Transverse colon (tissue), 4 donors: ENCODE data around the gene FAM98A. TPM values are rescaled to one million over a fixed set of nuclear protein-coding genes. Genes with fewer than 3 reads are reported as not detected.

Experiments used
- DNase-seq: peaks from one replicate; pipeline ENCODE4 v3.0.0-alpha.2; 2019
- H3K27ac ChIP-seq, 4 donors: fragments of 200-600 bp; sonication (generic); 2 replicates each; pipeline ENCODE4 v1.5.1; 2016 to 2018; ENCODE audit warnings: inconsistent platforms in 4 of 4
- H3K27me3 ChIP-seq: fragments of 200-600 bp; sonication (generic); 2 replicates; pipeline ENCODE4 v1.5.1; 2017; ENCODE audit warnings: inconsistent platforms
- H3K36me3 ChIP-seq, 4 donors: fragments of 200-600 bp; sonication (generic); 2 replicates each; pipeline ENCODE4 v1.5.1; 2017 to 2019; ENCODE audit warnings: inconsistent platforms in 4 of 4
- H3K4me1 ChIP-seq, 4 donors: fragments of 200-600 bp; sonication (generic); 2 replicates each; pipeline ENCODE4 v1.5.1; 2017 to 2020; ENCODE audit warnings: inconsistent platforms in 4 of 4
- H3K4me3 ChIP-seq, 4 donors: fragments of 200-600 bp; sonication (generic); 1 replicate in 1 of 4; 2 replicates in 3 of 4; pipeline versions ENCODE4 v1.5.1 to v1.6.1; 2017 to 2019; ENCODE audit warnings: inconsistent platforms in 4 of 4
- H3K9me3 ChIP-seq, 2 donors: fragments of 200-600 bp; sonication (generic); 2 replicates each; pipeline ENCODE4 v1.5.1; 2017 to 2019; ENCODE audit warnings: inconsistent platforms in 2 of 2
- EP300 ChIP-seq: sonication (generic); formaldehyde crosslinking; IDR thresholded peaks from one replicate; pipeline ENCODE4 v1.6.1; 2017; ENCODE audit warnings: antibody characterized with exemption, low read depth
- POLR2A ChIP-seq: fragments of 450-650 bp; IDR thresholded peaks from one replicate; pipeline ENCODE4 v1.6.1; 2016; ENCODE audit warnings: antibody characterized with exemption, mild to moderate bottlenecking, moderate library complexity
- POLR2AphosphoS5 ChIP-seq, 3 donors: sonication (generic); formaldehyde crosslinking; IDR thresholded peaks; one replicate each; pipeline ENCODE4 v1.6.1; 2016; ENCODE audit warnings: antibody characterized with exemption in 3 of 3
- WGBS, 2 donors: methylation state at CpG; one replicate each; pipeline ENCODE4 v1.1.5; 2018; ENCODE audit warnings: low coverage in 1 of 2; 5-methylcytosine and 5-hydroxymethylcytosine counted together
- in situ Hi-C, 4 donors: fragments of 200-750 bp; cut with MboI; loops; one replicate each; pipeline versions ENCODE4 v1.15.0 to v1.15.1; 2017; ENCODE audit warnings: low sequenced_read_pairs in 3 of 4, low pct_ligation_motif_present in 1 of 4, low pct_unique_long_range_greater_than_20kb in 1 of 4
- intact Hi-C: fragments of 100-400 bp; cut with DNase I; formaldehyde crosslinking; loops from one replicate; pipeline ENCODE4 v1.15.1; 2023; ENCODE audit warnings: low total_unique reads
- total RNA-seq, 4 donors: library from RNA; depleted of rRNA; stranded (reverse); fragments of >200 nt; gene quantifications; one replicate each; pipeline ENCODE4 v1.1.0, GENCODE V29; 2016
- TF ChIP-seq, protein P1 (sequence below), 5 experiments: fragments of 200-600 bp in 3 of 5; fragments of 450-650 bp in 2 of 5; sonication (generic) in 3 of 5; IDR thresholded peaks; 1 replicate in 2 of 5; 2 replicates in 3 of 5; pipeline ENCODE4 v1.5.1; 2016 to 2017; ENCODE audit warnings: antibody characterized with exemption in 5 of 5, inconsistent platforms in 3 of 5, mild to moderate bottlenecking in 2 of 5, moderate library complexity in 1 of 5

Gene FAM98A
- total RNA-seq, 4 donors from 2014 or later: 13.1 to 30.3 (median 25.5) TPM

DNA sequence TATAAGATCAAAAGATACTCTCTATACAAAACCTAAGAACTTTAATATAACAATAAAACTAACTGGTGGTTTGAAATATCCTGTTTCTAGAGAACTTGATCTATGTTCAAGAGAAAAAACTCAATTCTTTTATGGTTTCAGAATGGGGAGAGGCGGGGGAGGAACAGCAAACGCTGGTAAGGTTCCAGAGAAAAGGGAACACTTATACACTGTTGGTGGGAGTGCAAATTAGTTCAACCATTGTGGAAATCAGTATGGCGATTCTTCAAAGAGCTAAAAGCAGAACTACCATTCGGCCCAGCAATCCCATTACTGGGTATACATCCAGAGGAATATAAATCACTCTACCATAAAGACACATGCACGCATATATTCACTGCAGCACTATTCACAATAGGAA is 17.2 kb downstream of the FAM98A start:
- peaks cover 0 to 14% (median 2%) of the 10 kb centered on the region in 4 donors for H3K36me3 ChIP-seq
- 78 to 83% methylated on average over 4 to 5 of the region's 5 CpGs for WGBS, 2 donors
- intact Hi-C loops: loop anchor here (10.0 kb wide), 1 partner anchor 107 kb away; the partner anchor contains the start of gene RASGRP3
- peaks cover 0 to 14% (median 0%) of the 10 kb centered on the region in 4 donors for H3K4me1 ChIP-seq
- in situ Hi-C loops: loop anchor here in 1 of 4 donors (25.0 kb wide), 1 partner anchor 545 kb away; no protein-coding TSS in a partner anchor
- no peaks in the 10 kb centered on the region for H3K27me3 ChIP-seq
- H3K27ac ChIP-seq: no peak overlapping the region
- TF ChIP-seq, protein P1, sequence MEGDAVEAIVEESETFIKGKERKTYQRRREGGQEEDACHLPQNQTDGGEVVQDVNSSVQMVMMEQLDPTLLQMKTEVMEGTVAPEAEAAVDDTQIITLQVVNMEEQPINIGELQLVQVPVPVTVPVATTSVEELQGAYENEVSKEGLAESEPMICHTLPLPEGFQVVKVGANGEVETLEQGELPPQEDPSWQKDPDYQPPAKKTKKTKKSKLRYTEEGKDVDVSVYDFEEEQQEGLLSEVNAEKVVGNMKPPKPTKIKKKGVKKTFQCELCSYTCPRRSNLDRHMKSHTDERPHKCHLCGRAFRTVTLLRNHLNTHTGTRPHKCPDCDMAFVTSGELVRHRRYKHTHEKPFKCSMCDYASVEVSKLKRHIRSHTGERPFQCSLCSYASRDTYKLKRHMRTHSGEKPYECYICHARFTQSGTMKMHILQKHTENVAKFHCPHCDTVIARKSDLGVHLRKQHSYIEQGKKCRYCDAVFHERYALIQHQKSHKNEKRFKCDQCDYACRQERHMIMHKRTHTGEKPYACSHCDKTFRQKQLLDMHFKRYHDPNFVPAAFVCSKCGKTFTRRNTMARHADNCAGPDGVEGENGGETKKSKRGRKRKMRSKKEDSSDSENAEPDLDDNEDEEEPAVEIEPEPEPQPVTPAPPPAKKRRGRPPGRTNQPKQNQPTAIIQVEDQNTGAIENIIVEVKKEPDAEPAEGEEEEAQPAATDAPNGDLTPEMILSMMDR (IDR thresholded peaks at IDR 0.05): no peak
- no peak for TF ChIP-seq POLR2A
- TF ChIP-seq EP300: no peak
- TF ChIP-seq POLR2AphosphoS5 (IDR thresholded peaks at IDR 0.05): no peak
- no peak for DNase-seq
- no peak overlapping the region for H3K4me3 ChIP-seq
- no peaks in the 10 kb centered on the region for H3K9me3 ChIP-seq

DNA sequence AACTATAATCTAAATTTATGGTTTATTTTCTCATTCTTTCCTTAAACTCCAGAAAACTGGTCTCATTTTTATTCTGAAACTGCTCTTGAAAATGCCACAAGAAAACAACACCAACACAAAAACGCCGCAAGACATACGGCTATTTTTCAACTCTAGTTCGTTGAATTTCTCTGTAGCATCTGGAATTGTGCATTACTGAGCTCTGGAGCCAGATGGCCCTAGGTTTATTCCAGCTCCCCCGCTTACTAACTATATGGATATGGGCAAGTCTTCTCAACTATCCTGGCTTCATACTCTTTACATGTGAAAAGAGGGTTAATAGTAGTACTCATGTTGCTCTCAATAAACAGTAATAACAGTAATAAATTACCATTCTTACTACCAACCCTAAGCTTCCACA is 19.9 kb downstream of the FAM98A start:
- in situ Hi-C loops: loop anchor here in 1 of 4 donors (10.0 to 25.0 kb wide), 2 partner anchors 104 to 542 kb away; partner anchors contain the start of gene RASGRP3
- H3K4me3 ChIP-seq: no peak overlapping the region
- intact Hi-C loops: no loop called here
- H3K4me1 ChIP-seq: peaks cover 0 to 6% (median 0%) of the 10 kb centered on the region in 4 donors
- no peak overlapping the region for H3K27ac ChIP-seq
- no peak for DNase-seq
- no peaks in the 10 kb centered on the region for H3K36me3 ChIP-seq
- H3K9me3 ChIP-seq: no peaks in the 10 kb centered on the region
- WGBS, 2 donors: 90 to 100% methylated on average over 5 of the region's 5 CpGs
- TF ChIP-seq POLR2A (no peak), POLR2AphosphoS5 (IDR thresholded peaks at IDR 0.05) (no peak), EP300 (no peak)
- TF ChIP-seq, protein P1 (IDR thresholded peaks at IDR 0.05): no peak
- no peaks in the 10 kb centered on the region for H3K27me3 ChIP-seq

DNA sequence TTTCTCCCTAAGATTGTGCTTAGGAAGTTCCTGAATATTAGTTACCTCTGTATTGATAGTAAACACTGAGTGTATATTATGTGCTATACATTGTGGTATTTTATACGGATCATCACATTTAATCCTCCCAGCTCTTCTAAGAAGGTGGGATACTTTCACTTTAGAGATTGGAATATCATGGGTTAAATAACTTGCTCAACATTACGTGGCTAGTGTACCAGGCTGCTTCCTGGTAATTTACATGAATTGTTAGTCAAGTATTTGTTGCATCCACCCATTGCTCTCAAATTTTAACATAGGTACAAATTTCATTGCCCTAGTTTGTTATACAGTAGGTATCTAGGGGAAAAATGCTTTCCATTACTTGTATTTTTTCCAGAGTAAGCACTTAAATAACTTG is 21.4 kb downstream of the FAM98A start:
- H3K4me1 ChIP-seq: no peaks in the 10 kb centered on the region
- no peaks in the 10 kb centered on the region for H3K27me3 ChIP-seq
- DNase-seq: no peak
- in situ Hi-C loops (loop anchor here in 1 of 4 donors (10.0 to 25.0 kb wide), 2 partner anchors 103 to 540 kb away; partner anchors contain the start of gene RASGRP3), intact Hi-C loops (no loop called here)
- H3K36me3 ChIP-seq: no peaks in the 10 kb centered on the region
- H3K27ac ChIP-seq: no peak overlapping the region
- TF ChIP-seq POLR2AphosphoS5 (IDR thresholded peaks at IDR 0.05): no peak
- TF ChIP-seq EP300: no peak
- TF ChIP-seq, protein P1 (IDR thresholded peaks at IDR 0.05): no peak
- no peak for TF ChIP-seq POLR2A
- 51 to 56% methylated on average over 2 of the region's 2 CpGs for WGBS, 2 donors
- H3K4me3 ChIP-seq: no peak overlapping the region
- no peaks in the 10 kb centered on the region for H3K9me3 ChIP-seq

DNA sequence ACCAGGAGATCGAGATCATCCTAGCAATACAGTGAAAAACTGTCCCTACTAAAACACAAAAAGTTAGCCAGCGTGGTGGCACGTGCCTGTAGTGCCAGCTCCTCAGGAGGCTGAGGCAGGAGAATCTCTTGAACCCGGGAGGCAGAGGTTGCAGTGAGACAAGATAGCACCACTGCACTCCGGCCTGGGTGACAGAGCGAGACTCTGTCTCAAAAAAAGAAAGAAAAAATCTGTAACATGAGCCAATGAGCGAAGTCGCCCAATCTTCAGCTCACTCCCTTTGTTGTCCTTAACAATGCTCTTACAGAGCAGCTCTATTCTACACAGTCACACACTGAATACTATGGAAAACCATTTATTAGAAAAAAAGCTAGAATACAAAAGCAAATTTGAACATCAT is 22.0 kb downstream of the FAM98A start:
- intact Hi-C loops (no loop called here), in situ Hi-C loops (loop anchor here in 1 of 4 donors (10.0 to 25.0 kb wide), 2 partner anchors 102 to 540 kb away; partner anchors contain the start of gene RASGRP3)
- no peak overlapping the region for H3K27ac ChIP-seq
- H3K4me3 ChIP-seq: no peak overlapping the region
- H3K9me3 ChIP-seq: no peaks in the 10 kb centered on the region
- H3K4me1 ChIP-seq: no peaks in the 10 kb centered on the region
- H3K36me3 ChIP-seq: no peaks in the 10 kb centered on the region
- TF ChIP-seq, protein P1 (IDR thresholded peaks at IDR 0.05): no peak
- no peak for TF ChIP-seq EP300
- no peak for TF ChIP-seq POLR2AphosphoS5 (IDR thresholded peaks at IDR 0.05)
- TF ChIP-seq POLR2A: no peak
- no peaks in the 10 kb centered on the region for H3K27me3 ChIP-seq
- WGBS, 2 donors: 87 to 95% methylated on average over 4 to 8 of the region's 8 CpGs
- no peak for DNase-seq
